B cell (primary cell): Measurements from ENCODE around the gene ARHGAP15. TPM values are rescaled to one million over a fixed set of nuclear protein-coding genes. Genes with fewer than 3 reads are reported as not detected.

Experiments
- ATAC-seq: fragments of 200-7000 bp; cut with Tn5 transposase; one replicate; pipeline ENCODE4 v1.10.0; 2021; ENCODE audit warnings: low read depth, mild to moderate bottlenecking, moderate number of reproducible peaks, moderate library complexity
- CTCF ChIA-PET: fragments of 350-600 bp; sonication (Branson Sonifier 250); formaldehyde crosslinking; loops from one replicate; lab custom pipeline; 2021; ENCODE audit warnings: antibody characterized with exemption, inconsistent platforms; lab: Charles Lee
- POLR2A ChIA-PET: fragments of 350-600 bp; sonication (Branson Sonifier 250); formaldehyde crosslinking; loops from one replicate; lab custom pipeline; 2021; ENCODE audit warnings: antibody characterized with exemption; lab: Charles Lee
- DNase-seq: peaks from one replicate; pipeline ENCODE4 v3.0.0; 2013
- H2AFZ ChIP-seq: 2 replicates; pipeline ENCODE4 v1.6.1; 2012; ENCODE audit warnings: mild to moderate bottlenecking, low read depth, low read length; ENCODE audit not compliant: insufficient read depth, poor library complexity, severe bottlenecking
- H3K27ac ChIP-seq, 2 donors: 1 replicate in 1 of 2; 2 replicates in 1 of 2; pipeline ENCODE4 v1.5.1; 2012 to 2013; ENCODE audit warnings: low read length in 2 of 2, mild to moderate bottlenecking in 2 of 2, moderate library complexity in 1 of 2
- H3K27me3 ChIP-seq, 4 experiments: fragments of 200-600 bp in 1 of 4; sonication (generic) in 1 of 4; replicated peaks in 1 of 4; 1 replicate in 2 of 4; 2 replicates in 2 of 4; pipeline versions ENCODE4 v1.6.1 to v1.7.0; 2013 to 2016; ENCODE audit warnings: low read length in 3 of 4, mild to moderate bottlenecking in 2 of 4, mixed read lengths in 1 of 4, moderate library complexity in 1 of 4; ENCODE audit not compliant: insufficient read depth in 4 of 4, control insufficient read depth in 3 of 4; ENCODE audit errors: control extremely low read depth in 1 of 4
- H3K36me3 ChIP-seq, 2 experiments: replicated peaks in 1 of 2; 1 replicate in 1 of 2; 2 replicates in 1 of 2; pipeline versions ENCODE4 v1.6.1 to v1.7.1; 2013; ENCODE audit warnings: low read length in 1 of 2; ENCODE audit not compliant: insufficient read depth in 2 of 2, control insufficient read depth in 1 of 2; ENCODE audit errors: control extremely low read depth in 1 of 2, extremely low read depth in 1 of 2
- H3K4me1 ChIP-seq, 2 donors: fragments of 200-600 bp in 1 of 2; sonication (generic) in 1 of 2; 1 replicate in 1 of 2; 2 replicates in 1 of 2; pipeline versions ENCODE4 v1.5.1 to v1.6.1; 2013 to 2017; ENCODE audit warnings: low read length in 2 of 2; ENCODE audit not compliant: control insufficient read depth in 2 of 2, insufficient read depth in 2 of 2
- H3K4me2 ChIP-seq: replicated peaks from 2 replicates; pipeline ENCODE3; 2012; ENCODE audit warnings: mild to moderate bottlenecking, low read depth, low read length; ENCODE audit not compliant: poor library complexity, severe bottlenecking
- H3K4me3 ChIP-seq, 5 experiments: fragments of 200-600 bp in 1 of 5; sonication (generic) in 1 of 5; 1 replicate in 3 of 5; 2 replicates in 2 of 5; pipeline versions ENCODE4 v1.5.1 to v1.7.0; 2011 to 2016; ENCODE audit warnings: low read length in 4 of 5, mild to moderate bottlenecking in 4 of 5, low read depth in 2 of 5, control low read depth in 1 of 5, moderate library complexity in 1 of 5; ENCODE audit not compliant: insufficient read depth in 1 of 5; ENCODE audit errors: control extremely low read depth in 1 of 5, extremely low read depth in 1 of 5
- H3K79me2 ChIP-seq: fragments of 200-600 bp; sonication (generic); one replicate; pipeline ENCODE4 v1.6.0; 2016; ENCODE audit warnings: low read length; ENCODE audit not compliant: control insufficient read depth, insufficient read depth
- H3K9ac ChIP-seq: fragments of 200-600 bp; sonication (generic); 2 replicates; pipeline ENCODE4 v1.6.1; 2017; ENCODE audit warnings: mild to moderate bottlenecking, low read length, moderate library complexity
- H3K9me3 ChIP-seq, 3 donors: one replicate each; pipeline versions ENCODE4 v1.6.1 to v1.7.1; 2013; ENCODE audit warnings: low read length in 2 of 3; ENCODE audit not compliant: control insufficient read depth in 2 of 3, insufficient read depth in 1 of 3; ENCODE audit errors: control extremely low read depth in 1 of 3
- H4K20me1 ChIP-seq: 2 replicates; pipeline ENCODE4 v1.6.0; 2012; ENCODE audit warnings: mild to moderate bottlenecking, low read length; ENCODE audit not compliant: insufficient read depth, control insufficient read depth, poor library complexity, severe bottlenecking
- H3K27ac Mint-ChIP-seq: one replicate; pipeline ENCODE4 v1.8.0; 2021; ENCODE audit warnings: mixed read lengths
- H3K27me3 Mint-ChIP-seq: one replicate; pipeline ENCODE4 v1.8.0; 2021; ENCODE audit warnings: mixed read lengths
- H3K4me1 Mint-ChIP-seq: one replicate; pipeline ENCODE4 v1.8.0; 2021; ENCODE audit warnings: mixed read lengths
- H3K4me3 Mint-ChIP-seq: one replicate; pipeline ENCODE4 v1.8.0; 2021; ENCODE audit warnings: mixed read lengths
- H3K9me3 Mint-ChIP-seq: one replicate; pipeline ENCODE4 v1.8.0; 2022; ENCODE audit warnings: mixed read lengths; ENCODE audit not compliant: insufficient read depth
- CTCF ChIP-seq: fragments of 200-600 bp; IDR thresholded peaks from one replicate; pipeline ENCODE4 v1.8.0; 2022; ENCODE audit warnings: antibody characterized with exemption, mild to moderate bottlenecking
- EZH2 ChIP-seq: IDR thresholded peaks from 2 replicates; pipeline ENCODE4 v1.6.1; 2012; ENCODE audit warnings: borderline replicate concordance, low read depth, mild to moderate bottlenecking, moderate library complexity, low read length; ENCODE audit not compliant: insufficient read depth, poor library complexity, severe bottlenecking
- WGBS: methylation state at CpG from one replicate; pipeline ENCODE4 v1.1.5; 2013; ENCODE audit warnings: missing lambda C conversion rate; ENCODE audit not compliant: insufficient coverage; 5-methylcytosine and 5-hydroxymethylcytosine counted together
- intact Hi-C: fragments of 100-400 bp; cut with micrococcal nuclease; formaldehyde crosslinking; loops from one replicate; pipeline ENCODE4 v1.10.0; 2022
- polyA plus RNA-seq: library from polyadenylated mRNA; depleted of rRNA; stranded (reverse); fragments of >200 nt; gene quantifications from 2 replicates; pipeline ENCODE4 v1.2.3, GENCODE V29; 2012
- total RNA-seq, 2 donors: library from RNA; stranded (reverse); fragments of 120-200 nt in 1 of 2; gene quantifications; 1 replicate in 1 of 2; 2 replicates in 1 of 2; pipeline versions ENCODE4 v1.2.3 to v1.2.4, GENCODE V29; 2013 to 2022

Gene ARHGAP15
- total and polyA plus RNA-seq, 2 donors (not counting 1 experiment from before 2014, with no cell fraction given), result 58.6 to 187 TPM

- ChIA-PET CTCF (interaction anchor here (1.0 kb wide), 1 partner anchor 9 kb away, joined by 4 read pairs; no protein-coding TSS in a partner anchor), POLR2A (no interaction called here)
- Histone ChIP-seq H3K4me2 (no peak overlapping the region), H4K20me1 (peaks cover under 1% of the 10 kb centered on the region), H3K4me3 (no peak overlapping the region), H3K27me3 (no peaks in the 10 kb centered on the region), H3K9ac (no peak overlapping the region), H2AFZ (no peak overlapping the region), H3K4me1 (no peaks in the 10 kb centered on the region), H3K79me2 (no peaks in the 10 kb centered on the region), H3K9me3 (no peaks in the 10 kb centered on the region), H3K36me3 (peaks cover 2 to 11% of the 10 kb centered on the region in 2 experiments), H3K27ac (no peak overlapping the region)
- ATAC-seq (no peak), DNase-seq (no peak)
- no peak for TF ChIP-seq EZH2
- TF ChIP-seq CTCF, result no peak
- Mint-ChIP-seq H3K4me3 (no peak overlapping the region), H3K9me3 (no peaks in the 10 kb centered on the region), H3K4me1 (peaks cover 2% of the 10 kb centered on the region), H3K27ac (peak overlapping the region; percentile 42), H3K27me3 (no peaks in the 10 kb centered on the region)
- intact Hi-C loops, result no loop called here
- no CpG with 5 or more reads among the region's 2 CpGs for WGBS
These were observed 544.8 kb downstream of the ARHGAP15 start for GRCh38 chr2:143674051-143674450.

DNA sequence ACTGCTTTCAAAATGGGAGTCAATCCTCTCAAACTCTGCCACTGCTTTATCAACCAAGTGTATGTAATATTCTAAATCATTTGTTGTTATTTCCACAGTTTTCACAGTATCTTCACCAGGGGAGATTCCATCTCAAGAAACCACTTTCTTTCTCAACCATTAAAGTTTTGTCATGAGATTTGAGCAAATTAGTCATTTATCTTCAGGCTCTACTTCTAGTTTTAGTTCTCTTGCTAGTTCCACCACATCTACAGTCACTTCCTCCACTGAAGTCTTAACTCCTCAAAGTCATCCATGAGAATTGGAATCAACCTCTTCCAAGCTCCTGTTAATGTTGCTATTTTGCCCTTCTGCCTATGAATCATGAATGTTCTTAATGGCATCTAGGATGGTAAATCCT lies 545.8 kb downstream of the ARHGAP15 start:
- POLR2A ChIA-PET, result no interaction called here

More for the DNA sequence above, 545.8 kb downstream of the ARHGAP15 start:
- H3K4me2 ChIP-seq, result no peak overlapping the region
- H3K4me1 Mint-ChIP-seq, result peaks cover 2% of the 10 kb centered on the region
- H3K27me3 ChIP-seq, result no peaks in the 10 kb centered on the region
- no peak overlapping the region for H3K4me3 ChIP-seq
- peaks cover 4% of the 10 kb centered on the region for H4K20me1 ChIP-seq
- CTCF ChIA-PET, result no interaction called here
- no peaks in the 10 kb centered on the region for H3K9me3 ChIP-seq
- intact Hi-C loops, result no loop called here
- H3K4me3 Mint-ChIP-seq, result no peak overlapping the region
- no peaks in the 10 kb centered on the region for H3K79me2 ChIP-seq
- ATAC-seq (no peak), DNase-seq (no peak)
- H3K4me1 ChIP-seq, result no peaks in the 10 kb centered on the region
- no peaks in the 10 kb centered on the region for H3K9me3 Mint-ChIP-seq
- no peak for TF ChIP-seq CTCF
- TF ChIP-seq EZH2, result no peak
- no peaks in the 10 kb centered on the region for H3K27me3 Mint-ChIP-seq
- peaks cover 0 to 11% of the 10 kb centered on the region in 2 experiments for H3K36me3 ChIP-seq
- H3K9ac ChIP-seq, result no peak overlapping the region
- H3K27ac Mint-ChIP-seq, result no peak overlapping the region
- no peak overlapping the region for H3K27ac ChIP-seq
- no peak overlapping the region for H2AFZ ChIP-seq
